Vagina (tissue), 2 donors: ENCODE results near the gene IVNS1ABP.

Source experiments
- POLR2A ChIP-seq, 2 donors: fragments of 450-650 bp; IDR thresholded peaks; one replicate each; pipeline ENCODE4 v1.6.1; 2017; ENCODE audit warnings: antibody characterized with exemption in 2 of 2, mild to moderate bottlenecking in 2 of 2, moderate library complexity in 2 of 2
- TF ChIP-seq, protein P1 (sequence below), 3 experiments: fragments of 450-650 bp in 2 of 3; fragments of 200-600 bp in 1 of 3; sonication (generic) in 1 of 3; IDR thresholded peaks; one replicate each; pipeline ENCODE4 v1.5.1; 2017 to 2019; ENCODE audit warnings: antibody characterized with exemption in 3 of 3, mild to moderate bottlenecking in 2 of 3, moderate library complexity in 2 of 3

DNA sequence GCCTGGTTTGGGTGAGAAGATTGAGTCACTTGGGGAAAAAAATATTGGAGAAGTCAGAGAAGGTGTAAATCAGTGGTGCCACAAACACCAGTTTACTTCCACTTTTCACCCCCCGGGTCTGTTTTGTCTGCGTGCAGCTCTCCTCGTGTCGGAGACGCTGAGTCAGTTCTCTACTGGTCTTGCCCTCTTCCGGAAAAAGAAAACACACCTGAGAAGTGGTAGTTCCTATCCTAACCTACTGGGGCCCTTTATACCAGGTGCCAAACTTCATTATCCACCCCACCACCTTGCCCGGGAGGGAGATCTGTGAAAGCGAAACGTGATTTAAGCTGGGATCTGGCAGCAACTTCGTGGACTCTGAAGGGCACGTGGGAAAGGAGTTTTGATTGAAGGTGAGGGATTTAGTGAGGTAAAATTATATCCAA lies 855 bp upstream of the IVNS1ABP start:
- TF ChIP-seq, protein P1, sequence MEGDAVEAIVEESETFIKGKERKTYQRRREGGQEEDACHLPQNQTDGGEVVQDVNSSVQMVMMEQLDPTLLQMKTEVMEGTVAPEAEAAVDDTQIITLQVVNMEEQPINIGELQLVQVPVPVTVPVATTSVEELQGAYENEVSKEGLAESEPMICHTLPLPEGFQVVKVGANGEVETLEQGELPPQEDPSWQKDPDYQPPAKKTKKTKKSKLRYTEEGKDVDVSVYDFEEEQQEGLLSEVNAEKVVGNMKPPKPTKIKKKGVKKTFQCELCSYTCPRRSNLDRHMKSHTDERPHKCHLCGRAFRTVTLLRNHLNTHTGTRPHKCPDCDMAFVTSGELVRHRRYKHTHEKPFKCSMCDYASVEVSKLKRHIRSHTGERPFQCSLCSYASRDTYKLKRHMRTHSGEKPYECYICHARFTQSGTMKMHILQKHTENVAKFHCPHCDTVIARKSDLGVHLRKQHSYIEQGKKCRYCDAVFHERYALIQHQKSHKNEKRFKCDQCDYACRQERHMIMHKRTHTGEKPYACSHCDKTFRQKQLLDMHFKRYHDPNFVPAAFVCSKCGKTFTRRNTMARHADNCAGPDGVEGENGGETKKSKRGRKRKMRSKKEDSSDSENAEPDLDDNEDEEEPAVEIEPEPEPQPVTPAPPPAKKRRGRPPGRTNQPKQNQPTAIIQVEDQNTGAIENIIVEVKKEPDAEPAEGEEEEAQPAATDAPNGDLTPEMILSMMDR (IDR thresholded peaks at IDR 0.05), result no peak
- no peak for TF ChIP-seq POLR2A (IDR thresholded peaks at IDR 0.05)
